H9 (cell line): Measurements from ENCODE around the gene HOXC10. TPM values are rescaled to one million over a fixed set of nuclear protein-coding genes. Genes with fewer than 3 reads are reported as not detected.

Source experiments
- DNase-seq: peaks from one replicate; pipeline ENCODE4 v3.0.0-alpha.2; 2017
- H2AFZ ChIP-seq: one replicate; pipeline ENCODE4 v1.6.1; 2013; ENCODE audit warnings: mild to moderate bottlenecking, low read length, control low read depth, moderate library complexity
- H2AK5ac ChIP-seq: 2 replicates; pipeline ENCODE4 v1.6.1; 2013; ENCODE audit warnings: low read length, control low read depth, mixed read lengths; ENCODE audit not compliant: insufficient read length
- H2BK120ac ChIP-seq: one replicate; pipeline ENCODE4 v1.6.1; 2013; ENCODE audit warnings: low read depth, mild to moderate bottlenecking, low read length, control low read depth, inconsistent platforms; ENCODE audit not compliant: poor library complexity, severe bottlenecking
- H2BK12ac ChIP-seq: 2 replicates; pipeline ENCODE4 v1.6.1; 2013; ENCODE audit warnings: low read length, control low read depth, mixed read lengths, low read depth; ENCODE audit not compliant: insufficient read length
- H2BK15ac ChIP-seq: 2 replicates; pipeline ENCODE4 v1.6.1; 2013; ENCODE audit warnings: low read depth, low read length, control low read depth
- H2BK20ac ChIP-seq: one replicate; pipeline ENCODE4 v1.6.1; 2013; ENCODE audit warnings: low read depth, mild to moderate bottlenecking, low read length, control low read depth, inconsistent platforms; ENCODE audit not compliant: poor library complexity, severe bottlenecking
- H2BK5ac ChIP-seq: 2 replicates; pipeline ENCODE4 v1.6.1; 2013; ENCODE audit warnings: low read length, control low read depth, mixed read lengths; ENCODE audit not compliant: insufficient read length
- H3K14ac ChIP-seq: 2 replicates; pipeline ENCODE4 v1.6.1; 2013; ENCODE audit warnings: low read length, control low read depth; ENCODE audit not compliant: insufficient read depth
- H3K18ac ChIP-seq: 2 replicates; pipeline ENCODE4 v1.6.1; 2013; ENCODE audit warnings: low read depth, mild to moderate bottlenecking, mixed read lengths, low read length, control low read depth; ENCODE audit not compliant: insufficient read length
- H3K23ac ChIP-seq: 2 replicates; pipeline ENCODE4 v1.6.1; 2013; ENCODE audit warnings: low read length, control low read depth, mixed read lengths, low read depth; ENCODE audit not compliant: insufficient read length
- H3K23me2 ChIP-seq: 2 replicates; pipeline ENCODE4 v1.6.1; 2013; ENCODE audit warnings: low read depth, mild to moderate bottlenecking, mixed read lengths, low read length, control low read depth; ENCODE audit not compliant: insufficient read length, poor library complexity, severe bottlenecking
- H3K27ac ChIP-seq: 2 replicates; pipeline ENCODE4 v1.5.1; 2013; ENCODE audit warnings: low read length, control low read depth, mixed read lengths, low read depth; ENCODE audit not compliant: insufficient read length
- H3K27me3 ChIP-seq: 2 replicates; pipeline ENCODE4 v1.6.1; 2013; ENCODE audit warnings: low read length, control low read depth, inconsistent platforms; ENCODE audit not compliant: insufficient read depth
- H3K4ac ChIP-seq: 2 replicates; pipeline ENCODE4 v1.6.1; 2013; ENCODE audit warnings: low read depth, mild to moderate bottlenecking, control low read depth, inconsistent platforms, low read length, moderate library complexity
- H3K4me1 ChIP-seq: 2 replicates; pipeline ENCODE4 v1.6.1; 2013; ENCODE audit warnings: low read length, control low read depth, inconsistent platforms; ENCODE audit not compliant: insufficient read depth
- H3K4me2 ChIP-seq: 2 replicates; pipeline ENCODE4 v1.6.1; 2013; ENCODE audit warnings: low read length, control low read depth, mixed read lengths; ENCODE audit not compliant: insufficient read length, insufficient read depth
- H3K56ac ChIP-seq: 2 replicates; pipeline ENCODE4 v1.6.1; 2013; ENCODE audit warnings: low read depth, mild to moderate bottlenecking, mixed read lengths, low read length, control low read depth; ENCODE audit not compliant: insufficient read length
- H3K79me1 ChIP-seq: 2 replicates; pipeline ENCODE4 v1.6.1; 2013; ENCODE audit warnings: low read depth, mild to moderate bottlenecking, moderate library complexity, low read length, control low read depth, inconsistent platforms; ENCODE audit not compliant: insufficient read depth, poor library complexity, severe bottlenecking
- H3K79me2 ChIP-seq: 2 replicates; pipeline ENCODE4 v1.6.1; 2013; ENCODE audit warnings: low read length, control low read depth, inconsistent platforms; ENCODE audit not compliant: insufficient read depth
- H3K9ac ChIP-seq: 2 replicates; pipeline ENCODE4 v1.6.1; 2013; ENCODE audit warnings: low read length, control low read depth, mixed read lengths; ENCODE audit not compliant: insufficient read length; ENCODE audit errors: extremely low read depth
- H3K9me3 ChIP-seq: one replicate; pipeline ENCODE4 v1.6.1; 2013; ENCODE audit warnings: low read depth, low read length, inconsistent platforms; ENCODE audit not compliant: control insufficient read depth
- H3T11ph ChIP-seq: one replicate; pipeline ENCODE4 v1.6.1; 2013; ENCODE audit warnings: mild to moderate bottlenecking, low read length, control low read depth, inconsistent platforms
- H4K20me1 ChIP-seq: one replicate; pipeline ENCODE4 v1.6.1; 2013; ENCODE audit not compliant: control insufficient read depth, insufficient read length, insufficient read depth
- H4K5ac ChIP-seq: 2 replicates; pipeline ENCODE4 v1.6.1; 2013; ENCODE audit warnings: low read depth, mild to moderate bottlenecking, mixed read lengths, low read length, control low read depth; ENCODE audit not compliant: insufficient read length
- H4K8ac ChIP-seq: replicated peaks from 2 replicates; pipeline ENCODE4 v1.6.1; 2013; ENCODE audit warnings: low read length, control low read depth, mixed read lengths, low read depth; ENCODE audit not compliant: insufficient read length
- H4K91ac ChIP-seq: 2 replicates; pipeline ENCODE4 v1.6.1; 2013; ENCODE audit warnings: low read depth, mild to moderate bottlenecking, moderate library complexity, mixed read lengths, low read length, control low read depth; ENCODE audit not compliant: insufficient read length
- H3K27ac Mint-ChIP-seq, 3 experiments: 2 replicates in 2 of 3; 3 replicates in 1 of 3; pipeline ENCODE4 v1.8.0; 2020 to 2021; ENCODE audit warnings: mixed read lengths in 3 of 3, mild to moderate bottlenecking in 1 of 3, moderate library complexity in 1 of 3
- H3K27me3 Mint-ChIP-seq: 2 replicates; pipeline ENCODE4 v1.8.0; 2021; ENCODE audit warnings: low read depth, mild to moderate bottlenecking, moderate library complexity, mixed read lengths
- H3K36me3 Mint-ChIP-seq, 3 experiments: 2 replicates in 2 of 3; 3 replicates in 1 of 3; pipeline ENCODE4 v1.8.0; 2020 to 2021; ENCODE audit warnings: low read depth in 3 of 3, mixed read lengths in 3 of 3; ENCODE audit not compliant: insufficient read depth in 1 of 3
- H3K4me1 Mint-ChIP-seq, 2 experiments: 2 replicates each; pipeline ENCODE4 v1.8.0; 2020; ENCODE audit warnings: mixed read lengths in 2 of 2
- H3K4me3 Mint-ChIP-seq, 2 experiments: 2 replicates in 1 of 2; 3 replicates in 1 of 2; pipeline ENCODE4 v1.8.0; 2020 to 2021; ENCODE audit warnings: mild to moderate bottlenecking in 2 of 2, mixed read lengths in 2 of 2, moderate library complexity in 1 of 2
- H3K9me3 Mint-ChIP-seq, 2 experiments: 2 replicates in 1 of 2; 3 replicates in 1 of 2; pipeline ENCODE4 v1.8.0; 2020; ENCODE audit warnings: mild to moderate bottlenecking in 2 of 2, mixed read lengths in 2 of 2, moderate library complexity in 1 of 2
- CTCF ChIP-seq: fragments of 200-600 bp; sonication (generic); conservative IDR thresholded peaks from 3 replicates; pipeline ENCODE4 v1.8.0; 2021; ENCODE audit warnings: antibody characterized with exemption, mild to moderate bottlenecking
- WGBS: extraction: QIAGEN DNeasy Blood & Tissue Kit; methylation state at CpG from one replicate; pipeline ENCODE4 v1.1.7; 2013; ENCODE audit warnings: missing lambda C conversion rate, low lambda C conversion rate, mixed read lengths; ENCODE audit not compliant: insufficient read length; ENCODE audit errors: extremely low coverage; 5-methylcytosine and 5-hydroxymethylcytosine counted together
- total RNA-seq: library from RNA; stranded (reverse); gene quantifications from 2 replicates; pipeline ENCODE4 v1.2.1, GENCODE V29; 2021

HOXC10 gene
- total RNA-seq, 1 experiment from 2014 or later: not detected

- H2BK5ac ChIP-seq: no peak overlapping the region
- WGBS: no CpG with 5 or more reads among the region's 4 CpGs
- no peaks in the 10 kb centered on the region for H4K20me1 ChIP-seq
- no peaks in the 10 kb centered on the region for H3K79me1 ChIP-seq
- H3K9me3 ChIP-seq: no peaks in the 10 kb centered on the region
- no peak overlapping the region for H2AFZ ChIP-seq
- no peak overlapping the region for H4K5ac ChIP-seq
- H3K23ac ChIP-seq: no peak overlapping the region
- peaks cover 99% of the 10 kb centered on the region for H3K27me3 ChIP-seq
- peaks cover 99% of the 10 kb centered on the region for H3K27me3 Mint-ChIP-seq
- no peak overlapping the region for H4K91ac ChIP-seq
- H2BK12ac ChIP-seq: no peak overlapping the region
- H3K27ac Mint-ChIP-seq: no peak overlapping the region
- H3K36me3 Mint-ChIP-seq: no peaks in the 10 kb centered on the region; a peak in 2 of 7 replicates
- H3K4ac ChIP-seq: no peak overlapping the region
- H3K23me2 ChIP-seq: no peaks in the 10 kb centered on the region
- no peak overlapping the region for H3T11ph ChIP-seq
- no peak for DNase-seq
- H3K27ac ChIP-seq: no peak overlapping the region
- H2AK5ac ChIP-seq: no peak overlapping the region
- H3K4me1 ChIP-seq: no peaks in the 10 kb centered on the region
- H3K4me3 Mint-ChIP-seq: no peak overlapping the region; a peak in 1 of 5 replicates
- no peak overlapping the region for H3K4me2 ChIP-seq
- no peak overlapping the region for H3K9ac ChIP-seq
- no peak overlapping the region for H3K18ac ChIP-seq
- no peak overlapping the region for H2BK20ac ChIP-seq
- H3K4me1 Mint-ChIP-seq: peaks cover 0 to 5% of the 10 kb centered on the region in 2 experiments; a peak in 1 of 4 replicates
- TF ChIP-seq CTCF: no peak
- H3K56ac ChIP-seq: no peak overlapping the region
- H4K8ac ChIP-seq: no peak overlapping the region
- no peak overlapping the region for H2BK15ac ChIP-seq
- H3K14ac ChIP-seq: no peak overlapping the region
- H3K9me3 Mint-ChIP-seq: peaks cover 0 to 7% of the 10 kb centered on the region in 2 experiments; a peak in 2 of 5 replicates
- H2BK120ac ChIP-seq: no peak overlapping the region
- no peaks in the 10 kb centered on the region for H3K79me2 ChIP-seq
Measured at GRCh38 chr12:53959314-53959713, 25.6 kb upstream of the HOXC10 start.
